B cell (primary cell): Measurements from ENCODE around the gene TSEN54. TPM values are rescaled to one million over a fixed set of nuclear protein-coding genes. Genes with fewer than 3 reads are reported as not detected.

ENCODE experiments used
- ATAC-seq: fragments of 200-7000 bp; cut with Tn5 transposase; one replicate; pipeline ENCODE4 v1.10.0; 2021; ENCODE audit warnings: low read depth, mild to moderate bottlenecking, moderate number of reproducible peaks, moderate library complexity
- CTCF ChIA-PET: fragments of 350-600 bp; sonication (Branson Sonifier 250); formaldehyde crosslinking; loops from one replicate; lab custom pipeline; 2021; ENCODE audit warnings: antibody characterized with exemption, inconsistent platforms; lab: Charles Lee
- POLR2A ChIA-PET: fragments of 350-600 bp; sonication (Branson Sonifier 250); formaldehyde crosslinking; loops from one replicate; lab custom pipeline; 2021; ENCODE audit warnings: antibody characterized with exemption; lab: Charles Lee
- DNase-seq: peaks from one replicate; pipeline ENCODE4 v3.0.0; 2013
- H2AFZ ChIP-seq: 2 replicates; pipeline ENCODE4 v1.6.1; 2012; ENCODE audit warnings: mild to moderate bottlenecking, low read depth, low read length; ENCODE audit not compliant: insufficient read depth, poor library complexity, severe bottlenecking
- H3K27ac ChIP-seq, 2 donors: 1 replicate in 1 of 2; 2 replicates in 1 of 2; pipeline ENCODE4 v1.5.1; 2012 to 2013; ENCODE audit warnings: low read length in 2 of 2, mild to moderate bottlenecking in 2 of 2, moderate library complexity in 1 of 2
- H3K27me3 ChIP-seq, 4 experiments: fragments of 200-600 bp in 1 of 4; sonication (generic) in 1 of 4; replicated peaks in 1 of 4; 1 replicate in 2 of 4; 2 replicates in 2 of 4; pipeline versions ENCODE4 v1.6.1 to v1.7.0; 2013 to 2016; ENCODE audit warnings: low read length in 3 of 4, mild to moderate bottlenecking in 2 of 4, mixed read lengths in 1 of 4, moderate library complexity in 1 of 4; ENCODE audit not compliant: insufficient read depth in 4 of 4, control insufficient read depth in 3 of 4; ENCODE audit errors: control extremely low read depth in 1 of 4
- H3K36me3 ChIP-seq, 2 experiments: replicated peaks in 1 of 2; 1 replicate in 1 of 2; 2 replicates in 1 of 2; pipeline versions ENCODE4 v1.6.1 to v1.7.1; 2013; ENCODE audit warnings: low read length in 1 of 2; ENCODE audit not compliant: insufficient read depth in 2 of 2, control insufficient read depth in 1 of 2; ENCODE audit errors: control extremely low read depth in 1 of 2, extremely low read depth in 1 of 2
- H3K4me1 ChIP-seq, 2 donors: fragments of 200-600 bp in 1 of 2; sonication (generic) in 1 of 2; 1 replicate in 1 of 2; 2 replicates in 1 of 2; pipeline versions ENCODE4 v1.5.1 to v1.6.1; 2013 to 2017; ENCODE audit warnings: low read length in 2 of 2; ENCODE audit not compliant: control insufficient read depth in 2 of 2, insufficient read depth in 2 of 2
- H3K4me2 ChIP-seq: replicated peaks from 2 replicates; pipeline ENCODE3; 2012; ENCODE audit warnings: mild to moderate bottlenecking, low read depth, low read length; ENCODE audit not compliant: poor library complexity, severe bottlenecking
- H3K4me3 ChIP-seq, 5 experiments: fragments of 200-600 bp in 1 of 5; sonication (generic) in 1 of 5; 1 replicate in 3 of 5; 2 replicates in 2 of 5; pipeline versions ENCODE4 v1.5.1 to v1.7.0; 2011 to 2016; ENCODE audit warnings: low read length in 4 of 5, mild to moderate bottlenecking in 4 of 5, low read depth in 2 of 5, control low read depth in 1 of 5, moderate library complexity in 1 of 5; ENCODE audit not compliant: insufficient read depth in 1 of 5; ENCODE audit errors: control extremely low read depth in 1 of 5, extremely low read depth in 1 of 5
- H3K79me2 ChIP-seq: fragments of 200-600 bp; sonication (generic); one replicate; pipeline ENCODE4 v1.6.0; 2016; ENCODE audit warnings: low read length; ENCODE audit not compliant: control insufficient read depth, insufficient read depth
- H3K9ac ChIP-seq: fragments of 200-600 bp; sonication (generic); 2 replicates; pipeline ENCODE4 v1.6.1; 2017; ENCODE audit warnings: mild to moderate bottlenecking, low read length, moderate library complexity
- H3K9me3 ChIP-seq, 3 donors: one replicate each; pipeline versions ENCODE4 v1.6.1 to v1.7.1; 2013; ENCODE audit warnings: low read length in 2 of 3; ENCODE audit not compliant: control insufficient read depth in 2 of 3, insufficient read depth in 1 of 3; ENCODE audit errors: control extremely low read depth in 1 of 3
- H4K20me1 ChIP-seq: 2 replicates; pipeline ENCODE4 v1.6.0; 2012; ENCODE audit warnings: mild to moderate bottlenecking, low read length; ENCODE audit not compliant: insufficient read depth, control insufficient read depth, poor library complexity, severe bottlenecking
- H3K27ac Mint-ChIP-seq: one replicate; pipeline ENCODE4 v1.8.0; 2021; ENCODE audit warnings: mixed read lengths
- H3K27me3 Mint-ChIP-seq: one replicate; pipeline ENCODE4 v1.8.0; 2021; ENCODE audit warnings: mixed read lengths
- H3K4me1 Mint-ChIP-seq: one replicate; pipeline ENCODE4 v1.8.0; 2021; ENCODE audit warnings: mixed read lengths
- H3K4me3 Mint-ChIP-seq: one replicate; pipeline ENCODE4 v1.8.0; 2021; ENCODE audit warnings: mixed read lengths
- H3K9me3 Mint-ChIP-seq: one replicate; pipeline ENCODE4 v1.8.0; 2022; ENCODE audit warnings: mixed read lengths; ENCODE audit not compliant: insufficient read depth
- EZH2 ChIP-seq: IDR thresholded peaks from 2 replicates; pipeline ENCODE4 v1.6.1; 2012; ENCODE audit warnings: borderline replicate concordance, low read depth, mild to moderate bottlenecking, moderate library complexity, low read length; ENCODE audit not compliant: insufficient read depth, poor library complexity, severe bottlenecking
- WGBS: methylation state at CpG from one replicate; pipeline ENCODE4 v1.1.5; 2013; ENCODE audit warnings: missing lambda C conversion rate; ENCODE audit not compliant: insufficient coverage; 5-methylcytosine and 5-hydroxymethylcytosine counted together
- intact Hi-C: fragments of 100-400 bp; cut with micrococcal nuclease; formaldehyde crosslinking; loops from one replicate; pipeline ENCODE4 v1.10.0; 2022
- polyA plus RNA-seq: library from polyadenylated mRNA; depleted of rRNA; stranded (reverse); fragments of >200 nt; gene quantifications from 2 replicates; pipeline ENCODE4 v1.2.3, GENCODE V29; 2012
- total RNA-seq, 2 donors: library from RNA; stranded (reverse); fragments of 120-200 nt in 1 of 2; gene quantifications; 1 replicate in 1 of 2; 2 replicates in 1 of 2; pipeline versions ENCODE4 v1.2.3 to v1.2.4, GENCODE V29; 2013 to 2022
- TF ChIP-seq, protein P1 (sequence below): fragments of 200-600 bp; IDR thresholded peaks from one replicate; pipeline ENCODE4 v1.8.0; 2022; ENCODE audit warnings: antibody characterized with exemption, mild to moderate bottlenecking

The TSEN54 gene
- total and polyA plus RNA-seq, 2 donors (not counting 1 experiment from before 2014, with no cell fraction given), result 33.0 to 45.9 TPM

DNA sequence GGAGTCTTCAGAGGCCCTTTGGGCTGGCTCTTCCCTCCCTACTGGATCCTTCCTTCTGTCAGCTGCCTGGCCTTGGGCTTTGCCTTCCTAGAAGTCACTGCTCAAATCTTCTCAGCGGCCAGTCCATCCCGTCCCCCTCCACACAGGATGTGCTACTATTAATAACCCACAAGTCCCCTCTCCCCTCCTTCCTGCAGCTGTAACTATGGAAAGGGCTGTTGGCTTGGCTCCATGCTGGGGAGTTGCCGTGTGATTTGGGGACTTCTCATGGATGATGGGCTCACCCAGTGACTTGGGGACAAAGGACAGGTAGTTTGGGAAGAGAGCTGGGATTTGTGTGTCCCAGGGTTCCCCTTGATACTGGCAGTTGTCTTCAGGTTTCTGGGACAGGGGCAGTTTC is 40.5 kb upstream of the TSEN54 start:
- H3K9me3 Mint-ChIP-seq, result no peaks in the 10 kb centered on the region
- Histone ChIP-seq H3K9ac (no peak overlapping the region), H3K4me3 (no peak overlapping the region), H2AFZ (no peak overlapping the region), H3K4me1 (no peaks in the 10 kb centered on the region), H4K20me1 (peaks cover 11% of the 10 kb centered on the region), H3K27me3 (no peaks in the 10 kb centered on the region), H3K27ac (no peak overlapping the region), H3K9me3 (no peaks in the 10 kb centered on the region), H3K36me3 (peaks cover 0 to 30% of the 10 kb centered on the region in 2 experiments), H3K4me2 (no peak overlapping the region), H3K79me2 (peaks cover 51% of the 10 kb centered on the region)
- DNase-seq (no peak), ATAC-seq (no peak)
- intact Hi-C loops, result no loop called here
- WGBS, result 83% methylated on average over 1 of the region's 3 CpGs
- H3K27ac Mint-ChIP-seq, result no peak overlapping the region
- no peaks in the 10 kb centered on the region for H3K27me3 Mint-ChIP-seq
- CTCF ChIA-PET, result interaction anchor here (2.0 kb wide), 1 partner anchor 50 kb away, joined by 4 read pairs; no protein-coding TSS in a partner anchor
- H3K4me3 Mint-ChIP-seq, result no peak overlapping the region
- TF ChIP-seq EZH2, result no peak
- TF ChIP-seq, protein P1, sequence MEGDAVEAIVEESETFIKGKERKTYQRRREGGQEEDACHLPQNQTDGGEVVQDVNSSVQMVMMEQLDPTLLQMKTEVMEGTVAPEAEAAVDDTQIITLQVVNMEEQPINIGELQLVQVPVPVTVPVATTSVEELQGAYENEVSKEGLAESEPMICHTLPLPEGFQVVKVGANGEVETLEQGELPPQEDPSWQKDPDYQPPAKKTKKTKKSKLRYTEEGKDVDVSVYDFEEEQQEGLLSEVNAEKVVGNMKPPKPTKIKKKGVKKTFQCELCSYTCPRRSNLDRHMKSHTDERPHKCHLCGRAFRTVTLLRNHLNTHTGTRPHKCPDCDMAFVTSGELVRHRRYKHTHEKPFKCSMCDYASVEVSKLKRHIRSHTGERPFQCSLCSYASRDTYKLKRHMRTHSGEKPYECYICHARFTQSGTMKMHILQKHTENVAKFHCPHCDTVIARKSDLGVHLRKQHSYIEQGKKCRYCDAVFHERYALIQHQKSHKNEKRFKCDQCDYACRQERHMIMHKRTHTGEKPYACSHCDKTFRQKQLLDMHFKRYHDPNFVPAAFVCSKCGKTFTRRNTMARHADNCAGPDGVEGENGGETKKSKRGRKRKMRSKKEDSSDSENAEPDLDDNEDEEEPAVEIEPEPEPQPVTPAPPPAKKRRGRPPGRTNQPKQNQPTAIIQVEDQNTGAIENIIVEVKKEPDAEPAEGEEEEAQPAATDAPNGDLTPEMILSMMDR, result no peak
- H3K4me1 Mint-ChIP-seq, result no peaks in the 10 kb centered on the region
- POLR2A ChIA-PET, result no interaction called here

DNA sequence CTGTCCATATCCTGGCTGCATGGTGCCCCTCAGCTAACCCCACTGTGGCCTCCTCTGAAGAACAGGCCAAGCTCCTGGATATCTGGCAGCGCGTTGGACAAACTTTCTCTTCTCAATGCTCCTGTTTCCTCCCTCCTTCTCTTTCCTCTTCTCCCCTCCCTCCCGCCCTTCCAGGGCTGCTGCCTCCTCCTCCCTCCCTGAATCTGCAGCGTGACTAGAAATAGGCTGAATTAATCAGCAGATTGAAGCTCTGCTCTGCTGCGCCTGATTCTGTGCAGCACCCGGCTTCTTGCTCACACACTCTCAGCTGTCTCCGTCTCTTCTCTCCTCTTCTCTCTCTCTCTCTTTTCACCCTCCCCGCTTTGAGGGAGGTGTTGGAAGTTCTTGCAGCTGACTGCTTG is 40.1 kb upstream of the TSEN54 start:
- Histone ChIP-seq H3K9ac (no peak overlapping the region), H2AFZ (no peak overlapping the region), H3K79me2 (peaks cover 49% of the 10 kb centered on the region), H3K27me3 (no peaks in the 10 kb centered on the region), H3K4me1 (no peaks in the 10 kb centered on the region), H4K20me1 (peaks cover 14% of the 10 kb centered on the region), H3K4me2 (no peak overlapping the region), H3K4me3 (no peak overlapping the region), H3K36me3 (peaks cover 0 to 30% of the 10 kb centered on the region in 2 experiments), H3K9me3 (no peaks in the 10 kb centered on the region), H3K27ac (no peak overlapping the region)
- CTCF ChIA-PET, result interaction anchor here (2.0 kb wide), 1 partner anchor 50 kb away, joined by 4 read pairs; no protein-coding TSS in a partner anchor
- intact Hi-C loops, result no loop called here
- no peak for ATAC-seq
- Mint-ChIP-seq H3K9me3 (no peaks in the 10 kb centered on the region), H3K27ac (no peak overlapping the region), H3K27me3 (no peaks in the 10 kb centered on the region), H3K4me3 (no peak overlapping the region), H3K4me1 (no peaks in the 10 kb centered on the region)
- WGBS, result 100% methylated on average over 2 of the region's 8 CpGs
- TF ChIP-seq EZH2, result no peak
- DNase-seq, result no peak
- POLR2A ChIA-PET, result no interaction called here
